K562 (cell line): ENCODE results near the gene SPATA2. TPM values are rescaled to one million over a fixed set of nuclear protein-coding genes. Genes with fewer than 3 reads are reported as not detected.
A peak's percentile ranks its signal among the peaks of the same experiment; 100 is the strongest.

Source experiments
- CAMTA2 ChIP-seq: fragments of 250-450 bp; sonication (Bioruptor Pico); conservative IDR thresholded peaks from 2 replicates; pipeline ENCODE4 v1.5.1; 2022
- GABPA ChIP-seq: fragments of 200-800 bp; sonication (Bioruptor generic); conservative IDR thresholded peaks from 2 replicates; pipeline ENCODE4 v1.6.1; 2016; ENCODE audit warnings: low read depth, missing genetic modification characterization, missing compliant biosample characterization
- HDAC2 ChIP-seq: fragments of 450-650 bp; IDR thresholded peaks from 2 replicates; pipeline ENCODE4 v1.6.1; 2016; ENCODE audit warnings: mild to moderate bottlenecking
- HDAC8 ChIP-seq: fragments of 450-650 bp; IDR thresholded peaks from 2 replicates; pipeline ENCODE4 v1.6.1; 2016; ENCODE audit warnings: mild to moderate bottlenecking, missing genetic modification characterization, moderate library complexity, missing compliant biosample characterization
- HMGN3 ChIP-seq: IDR thresholded peaks from 2 replicates; pipeline ENCODE4 v1.6.1; 2011; ENCODE audit warnings: borderline replicate concordance, low read depth, mild to moderate bottlenecking, mixed read lengths, low read length; ENCODE audit not compliant: insufficient read length; ENCODE audit errors: extremely low read depth
- KLF1 ChIP-seq: fragments of 450-650 bp; IDR thresholded peaks from 2 replicates; pipeline ENCODE4 v1.6.1; 2016; ENCODE audit warnings: missing genetic modification characterization, missing compliant biosample characterization
- RCOR1 ChIP-seq, 2 experiments: IDR thresholded peaks; 2 replicates each; pipeline ENCODE4 v1.6.1; 2012; ENCODE audit warnings: low read depth in 2 of 2, low read length in 2 of 2, borderline replicate concordance in 1 of 2, improper control_type of control experiment in 1 of 2
- RFX5 ChIP-seq: IDR thresholded peaks from 2 replicates; pipeline ENCODE4 v1.6.1; 2011; ENCODE audit warnings: low read depth, mild to moderate bottlenecking, improper control_type of control experiment, low read length
- SMAD2 ChIP-seq: fragments of 150-350 bp; IDR thresholded peaks from 2 replicates; pipeline ENCODE4 v1.6.1; 2014; ENCODE audit warnings: low read depth, mild to moderate bottlenecking, low read length
- ZKSCAN3 ChIP-seq: fragments of 250-450 bp; sonication (Bioruptor Pico); IDR thresholded peaks from 2 replicates; pipeline ENCODE4 v1.4.0; 2020
- ZNF24 ChIP-seq: fragments of 450-650 bp; IDR thresholded peaks from 2 replicates; pipeline ENCODE4 v1.6.1; 2016
- polyA plus RNA-seq, 8 experiments: library from polyadenylated mRNA; depleted of rRNA in 4 of 8; stranded (reverse) in 5 of 8; unstranded in 3 of 8; fragments of >200 nt; fragmentation: Nextera tagmentation in 2 of 8; fragmentation: Illumina TruSeq in 1 of 8; extraction: Ambion mirVana in 2 of 8; extraction: Trizol in 1 of 8; gene quantifications; 2 replicates each; pipeline versions ENCODE4 v1.2.1 to v1.2.3, GENCODE V29; 2011 to 2014; ENCODE audit warnings: inconsistent platforms in 1 of 8, missing spikeins in 1 of 8
- total RNA-seq, 7 experiments: library from RNA; depleted of rRNA in 6 of 7; stranded (reverse); fragments of >200 nt in 6 of 7; fragmentation: Illumina TruSeq in 2 of 7; extraction: Trizol in 2 of 7; gene quantifications; 2 replicates each; pipeline versions ENCODE4 v1.2.1 to v1.2.3, GENCODE V29; 2011 to 2021; ENCODE audit warnings: low replicate concordance in 1 of 7
- TF ChIP-seq, protein P1 (sequence below): fragments of 450-650 bp; IDR thresholded peaks from 2 replicates; pipeline ENCODE4 v1.6.1; 2016; ENCODE audit warnings: low read depth
- TF ChIP-seq, protein P2 (sequence below): sonication (generic); formaldehyde crosslinking; IDR thresholded peaks from 2 replicates; pipeline ENCODE4 v1.8.0; 2022; ENCODE audit warnings: missing genetic modification reagents, mild to moderate bottlenecking, borderline replicate concordance
- TF ChIP-seq, protein P3 (sequence below), 2 experiments: fragments of 200-800 bp in 1 of 2; sonication (Bioruptor generic) in 1 of 2; sonication (generic) in 1 of 2; formaldehyde crosslinking in 1 of 2; IDR thresholded peaks in 1 of 2; conservative IDR thresholded peaks in 1 of 2; 2 replicates each; pipeline versions ENCODE4 v1.5.0 to v1.6.1; 2016 to 2020; ENCODE audit warnings: missing compliant biosample characterization in 1 of 2, missing genetic modification characterization in 1 of 2, missing genetic modification reagents in 1 of 2

The SPATA2 gene
- total and polyA plus RNA-seq, 9 of the 15 experiments (the other 6 are each of a cell fraction or from before 2014, with no cell fraction given), result 0.46 to 8.2 (median 2.7) TPM

GRCh38 chr20:49915380-49916145, at the start of gene SPATA2 (continued):
- TF ChIP-seq, protein P1, sequence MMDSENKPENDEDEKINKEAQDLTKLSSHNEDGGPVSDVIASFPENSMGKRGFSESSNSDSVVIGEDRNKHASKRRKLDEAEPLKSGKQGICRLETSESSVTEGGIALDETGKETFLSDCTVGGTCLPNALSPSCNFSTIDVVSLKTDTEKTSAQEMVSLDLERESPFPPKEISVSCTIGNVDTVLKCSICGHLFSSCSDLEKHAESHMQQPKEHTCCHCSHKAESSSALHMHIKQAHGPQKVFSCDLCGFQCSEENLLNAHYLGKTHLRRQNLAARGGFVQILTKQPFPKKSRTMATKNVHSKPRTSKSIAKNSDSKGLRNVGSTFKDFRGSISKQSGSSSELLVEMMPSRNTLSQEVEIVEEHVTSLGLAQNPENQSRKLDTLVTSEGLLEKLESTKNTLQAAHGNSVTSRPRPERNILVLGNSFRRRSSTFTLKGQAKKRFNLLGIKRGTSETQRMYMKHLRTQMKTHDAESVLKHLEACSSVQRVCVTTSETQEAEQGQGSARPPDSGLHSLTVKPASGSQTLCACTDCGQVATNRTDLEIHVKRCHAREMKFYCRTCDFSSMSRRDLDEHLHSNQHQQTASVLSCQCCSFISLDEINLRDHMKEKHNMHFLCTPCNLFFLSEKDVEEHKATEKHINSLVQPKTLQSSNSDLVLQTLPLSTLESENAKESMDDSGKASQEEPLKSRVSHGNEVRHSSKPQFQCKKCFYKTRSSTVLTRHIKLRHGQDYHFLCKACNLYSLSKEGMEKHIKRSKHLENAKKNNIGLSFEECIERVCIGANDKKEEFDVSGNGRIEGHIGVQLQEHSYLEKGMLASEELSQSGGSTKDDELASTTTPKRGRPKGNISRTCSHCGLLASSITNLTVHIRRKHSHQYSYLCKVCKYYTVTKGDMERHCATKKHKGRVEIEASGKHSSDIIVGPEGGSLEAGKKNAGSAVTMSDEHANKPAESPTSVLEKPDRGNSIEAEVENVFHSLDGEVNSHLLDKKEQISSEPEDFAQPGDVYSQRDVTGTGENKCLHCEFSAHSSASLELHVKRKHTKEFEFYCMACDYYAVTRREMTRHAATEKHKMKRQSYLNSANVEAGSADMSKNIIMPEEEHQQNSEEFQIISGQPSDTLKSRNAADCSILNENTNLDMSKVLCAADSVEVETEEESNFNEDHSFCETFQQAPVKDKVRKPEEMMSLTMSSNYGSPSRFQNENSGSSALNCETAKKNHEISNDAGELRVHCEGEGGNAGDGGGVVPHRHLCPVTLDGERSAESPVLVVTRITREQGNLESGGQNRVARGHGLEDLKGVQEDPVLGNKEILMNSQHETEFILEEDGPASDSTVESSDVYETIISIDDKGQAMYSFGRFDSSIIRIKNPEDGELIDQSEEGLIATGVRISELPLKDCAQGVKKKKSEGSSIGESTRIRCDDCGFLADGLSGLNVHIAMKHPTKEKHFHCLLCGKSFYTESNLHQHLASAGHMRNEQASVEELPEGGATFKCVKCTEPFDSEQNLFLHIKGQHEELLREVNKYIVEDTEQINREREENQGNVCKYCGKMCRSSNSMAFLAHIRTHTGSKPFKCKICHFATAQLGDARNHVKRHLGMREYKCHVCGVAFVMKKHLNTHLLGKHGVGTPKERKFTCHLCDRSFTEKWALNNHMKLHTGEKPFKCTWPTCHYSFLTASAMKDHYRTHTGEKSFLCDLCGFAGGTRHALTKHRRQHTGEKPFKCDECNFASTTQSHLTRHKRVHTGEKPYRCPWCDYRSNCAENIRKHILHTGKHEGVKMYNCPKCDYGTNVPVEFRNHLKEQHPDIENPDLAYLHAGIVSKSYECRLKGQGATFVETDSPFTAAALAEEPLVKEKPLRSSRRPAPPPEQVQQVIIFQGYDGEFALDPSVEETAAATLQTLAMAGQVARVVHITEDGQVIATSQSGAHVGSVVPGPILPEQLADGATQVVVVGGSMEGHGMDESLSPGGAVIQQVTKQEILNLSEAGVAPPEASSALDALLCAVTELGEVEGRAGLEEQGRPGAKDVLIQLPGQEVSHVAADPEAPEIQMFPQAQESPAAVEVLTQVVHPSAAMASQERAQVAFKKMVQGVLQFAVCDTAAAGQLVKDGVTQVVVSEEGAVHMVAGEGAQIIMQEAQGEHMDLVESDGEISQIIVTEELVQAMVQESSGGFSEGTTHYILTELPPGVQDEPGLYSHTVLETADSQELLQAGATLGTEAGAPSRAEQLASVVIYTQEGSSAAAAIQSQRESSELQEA, result peak; percentile 41; the same call in 1 of the 2 replicates
- TF ChIP-seq HMGN3, result no peak
- TF ChIP-seq KLF1, result 0 out of 2 replicates have a peak, but pooled peaks have one; percentile 37
- peak; percentile 100 for TF ChIP-seq HDAC2
- TF ChIP-seq GABPA, result peak; percentile 100
- TF ChIP-seq ZNF24, result no peak
- TF ChIP-seq, protein P2, sequence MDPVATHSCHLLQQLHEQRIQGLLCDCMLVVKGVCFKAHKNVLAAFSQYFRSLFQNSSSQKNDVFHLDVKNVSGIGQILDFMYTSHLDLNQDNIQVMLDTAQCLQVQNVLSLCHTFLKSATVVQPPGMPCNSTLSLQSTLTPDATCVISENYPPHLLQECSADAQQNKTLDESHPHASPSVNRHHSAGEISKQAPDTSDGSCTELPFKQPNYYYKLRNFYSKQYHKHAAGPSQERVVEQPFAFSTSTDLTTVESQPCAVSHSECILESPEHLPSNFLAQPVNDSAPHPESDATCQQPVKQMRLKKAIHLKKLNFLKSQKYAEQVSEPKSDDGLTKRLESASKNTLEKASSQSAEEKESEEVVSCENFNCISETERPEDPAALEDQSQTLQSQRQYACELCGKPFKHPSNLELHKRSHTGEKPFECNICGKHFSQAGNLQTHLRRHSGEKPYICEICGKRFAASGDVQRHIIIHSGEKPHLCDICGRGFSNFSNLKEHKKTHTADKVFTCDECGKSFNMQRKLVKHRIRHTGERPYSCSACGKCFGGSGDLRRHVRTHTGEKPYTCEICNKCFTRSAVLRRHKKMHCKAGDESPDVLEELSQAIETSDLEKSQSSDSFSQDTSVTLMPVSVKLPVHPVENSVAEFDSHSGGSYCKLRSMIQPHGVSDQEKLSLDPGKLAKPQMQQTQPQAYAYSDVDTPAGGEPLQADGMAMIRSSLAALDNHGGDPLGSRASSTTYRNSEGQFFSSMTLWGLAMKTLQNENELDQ (CRISPR knock-in tag), result no peak
- TF ChIP-seq HDAC8 (tag), result no peak
- TF ChIP-seq RFX5, result no peak
- TF ChIP-seq RCOR1 (IDR thresholded peaks at IDR 0.05; ENCODE audit: borderline replicate concordance in 1 of 2, low read depth in 2 of 2, low read length in 2 of 2), result peak; percentile 71 to 88
- no peak for TF ChIP-seq ZKSCAN3 (CRISPR knock-in tag)
- no peak for TF ChIP-seq CAMTA2 (CRISPR knock-in tag)
- TF ChIP-seq SMAD2, result no peak
- TF ChIP-seq, protein P3, sequence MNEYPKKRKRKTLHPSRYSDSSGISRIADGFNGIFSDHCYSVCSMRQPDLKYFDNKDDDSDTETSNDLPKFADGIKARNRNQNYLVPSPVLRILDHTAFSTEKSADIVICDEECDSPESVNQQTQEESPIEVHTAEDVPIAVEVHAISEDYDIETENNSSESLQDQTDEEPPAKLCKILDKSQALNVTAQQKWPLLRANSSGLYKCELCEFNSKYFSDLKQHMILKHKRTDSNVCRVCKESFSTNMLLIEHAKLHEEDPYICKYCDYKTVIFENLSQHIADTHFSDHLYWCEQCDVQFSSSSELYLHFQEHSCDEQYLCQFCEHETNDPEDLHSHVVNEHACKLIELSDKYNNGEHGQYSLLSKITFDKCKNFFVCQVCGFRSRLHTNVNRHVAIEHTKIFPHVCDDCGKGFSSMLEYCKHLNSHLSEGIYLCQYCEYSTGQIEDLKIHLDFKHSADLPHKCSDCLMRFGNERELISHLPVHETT (CRISPR knock-in tag; conservative IDR thresholded peaks at IDR 0.05 in 1 of 2, IDR thresholded peaks at IDR 0.05 in 1 of 2), result peak in 1 of 2 experiments; percentile 38; a peak in 1 of 4 replicates
